ENCODE data around the gene ST6GALNAC4. TPM values are rescaled to one million over a fixed set of nuclear protein-coding genes. Genes with fewer than 3 reads are reported as not detected.
A peak's percentile ranks its signal among the peaks of the same experiment; 100 is the strongest.

The ST6GALNAC4 gene
- total and polyA plus RNA-seq, 9 of the 15 experiments (the other 6 are each of a cell fraction or from before 2014, with no cell fraction given) = 2.6 to 43.1 (median 15.4) TPM

- TF ChIP-seq CREB5 (CRISPR knock-in tag; IDR thresholded peaks at IDR 0.05) (no peak), MAFG (tag; conservative IDR thresholded peaks at IDR 0.05) (0 out of 2 replicates have a peak, but pooled peaks have one; percentile 9), E2F3 (CRISPR knock-in tag; IDR thresholded peaks at IDR 0.05) (no peak), NBN (IDR thresholded peaks at IDR 0.05; ENCODE audit: low read depth) (no peak), KAT7 (CRISPR knock-in tag; IDR thresholded peaks at IDR 0.05; ENCODE audit: borderline replicate concordance) (no peak), ZBTB5 (IDR thresholded peaks at IDR 0.05) (peak; percentile 73), TBL1XR1 (IDR thresholded peaks at IDR 0.05; ENCODE audit: low read length in 2 of 2) (no peak), ZNF668 (CRISPR knock-in tag; IDR thresholded peaks at IDR 0.05) (no peak), ZBTB26 (CRISPR knock-in tag; IDR thresholded peaks at IDR 0.05) (peak; percentile 97), POLR2G (IDR thresholded peaks at IDR 0.05; ENCODE audit: low read depth, low read length) (no peak), CC2D1A (IDR thresholded peaks at IDR 0.05) (peak; percentile 82), SUPT5H (IDR thresholded peaks at IDR 0.05) (peak; percentile 55), U2AF2 (optimal IDR thresholded peaks at IDR 0.05; ENCODE audit: low read depth, low read length) (no peak), SRSF3 (IDR thresholded peaks at IDR 0.05; ENCODE audit: insufficient read depth, low read length) (no peak), ZNF146 (CRISPR knock-in tag; IDR thresholded peaks at IDR 0.05; ENCODE audit: unreplicated experiment) (no peak), SMAD1 (IDR thresholded peaks at IDR 0.05; ENCODE audit: low read depth, low read length, partially characterized antibody) (no peak), PCBP2 (IDR thresholded peaks at IDR 0.05; ENCODE audit: low read depth, low read length, poor library complexity, severe bottlenecking) (no peak), NCOA2 (IDR thresholded peaks at IDR 0.05; ENCODE audit: partially characterized antibody in 2 of 2) (no peak), ZZZ3 (IDR thresholded peaks at IDR 0.05) (no peak), ZNF212 (CRISPR knock-in tag; IDR thresholded peaks at IDR 0.05) (no peak), TFAM (CRISPR knock-in tag; conservative IDR thresholded peaks at IDR 0.05) (no peak), KLF6 (CRISPR knock-in tag; IDR thresholded peaks at IDR 0.05; ENCODE audit: borderline replicate concordance) (peak; percentile 21; the same call in 1 of the 2 replicates)
- TF ChIP-seq, protein P1, sequence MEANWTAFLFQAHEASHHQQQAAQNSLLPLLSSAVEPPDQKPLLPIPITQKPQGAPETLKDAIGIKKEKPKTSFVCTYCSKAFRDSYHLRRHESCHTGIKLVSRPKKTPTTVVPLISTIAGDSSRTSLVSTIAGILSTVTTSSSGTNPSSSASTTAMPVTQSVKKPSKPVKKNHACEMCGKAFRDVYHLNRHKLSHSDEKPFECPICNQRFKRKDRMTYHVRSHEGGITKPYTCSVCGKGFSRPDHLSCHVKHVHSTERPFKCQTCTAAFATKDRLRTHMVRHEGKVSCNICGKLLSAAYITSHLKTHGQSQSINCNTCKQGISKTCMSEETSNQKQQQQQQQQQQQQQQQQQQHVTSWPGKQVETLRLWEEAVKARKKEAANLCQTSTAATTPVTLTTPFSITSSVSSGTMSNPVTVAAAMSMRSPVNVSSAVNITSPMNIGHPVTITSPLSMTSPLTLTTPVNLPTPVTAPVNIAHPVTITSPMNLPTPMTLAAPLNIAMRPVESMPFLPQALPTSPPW (CRISPR knock-in tag; IDR thresholded peaks at IDR 0.05) = no peak; the same call in 1 of the 2 replicates
Observed at GRCh38 chr9:127865645-127866464, 51.0 kb downstream of the ST6GALNAC4 start (continued).
